Neural crest cell (in vitro differentiated cells): ENCODE data around the gene SNX25. TPM values are rescaled to one million over a fixed set of nuclear protein-coding genes. Genes with fewer than 3 reads are reported as not detected.
"Not testable (repeated sequence)": the region's sequence is repeated elsewhere in the genome, so short reads cannot be mapped to it uniquely, and the experiment has no call there.

Experiments
- DNase-seq: peaks from one replicate; pipeline ENCODE4 v3.0.0; 2021; ENCODE audit warnings: low read depth, mixed read lengths, low spot score
- H3K27ac Mint-ChIP-seq: one replicate; pipeline ENCODE4 v1.8.0; 2021; ENCODE audit warnings: mild to moderate bottlenecking, mixed read lengths; ENCODE audit not compliant: unreplicated experiment
- H3K27me3 Mint-ChIP-seq: 2 replicates; pipeline ENCODE4 v1.8.0; 2021; ENCODE audit warnings: low read depth, mild to moderate bottlenecking, mixed read lengths
- H3K36me3 Mint-ChIP-seq: 2 replicates; pipeline ENCODE4 v1.8.0; 2021; ENCODE audit warnings: low read depth, mild to moderate bottlenecking, mixed read lengths
- H3K4me1 Mint-ChIP-seq: 2 replicates; pipeline ENCODE4 v1.8.0; 2021; ENCODE audit warnings: mixed read lengths
- H3K4me3 Mint-ChIP-seq: one replicate; pipeline ENCODE4 v1.8.0; 2021; ENCODE audit warnings: mild to moderate bottlenecking, mixed read lengths
- H3K9me3 Mint-ChIP-seq: 2 replicates; pipeline ENCODE4 v1.8.0; 2021; ENCODE audit warnings: mixed read lengths
- CTCF ChIP-seq: fragments of 200-600 bp; sonication (generic); conservative IDR thresholded peaks from 2 replicates; pipeline ENCODE4 v1.5.0; 2021; ENCODE audit warnings: antibody characterized with exemption, mild to moderate bottlenecking
- total RNA-seq: library from RNA; stranded (reverse); gene quantifications from 2 replicates; pipeline ENCODE4 v1.2.1, GENCODE V29; 2021

Gene SNX25
- total RNA-seq, 1 donor from 2014 or later, result 9.7 TPM

GRCh38 chr4:185309770-185310169 is 100.4 kb downstream of the SNX25 start:
- H3K4me1 Mint-ChIP-seq, result peaks cover 29% of the 10 kb centered on the region
- H3K27ac Mint-ChIP-seq, result no peak overlapping the region
- H3K27me3 Mint-ChIP-seq, result no peaks in the 10 kb centered on the region
- H3K4me3 Mint-ChIP-seq, result no peak overlapping the region
- no peaks in the 10 kb centered on the region for H3K9me3 Mint-ChIP-seq
- no peak for DNase-seq
- no peak for TF ChIP-seq CTCF
- H3K36me3 Mint-ChIP-seq, result peaks cover 26% of the 10 kb centered on the region

- H3K4me3 Mint-ChIP-seq, result no peak overlapping the region
- no peak overlapping the region for H3K27ac Mint-ChIP-seq
- DNase-seq, result no peak
- TF ChIP-seq CTCF, result no peak
- no peaks in the 10 kb centered on the region for H3K9me3 Mint-ChIP-seq
- H3K4me1 Mint-ChIP-seq, result peaks cover 14% of the 10 kb centered on the region
- H3K36me3 Mint-ChIP-seq, result peaks cover 32% of the 10 kb centered on the region
- H3K27me3 Mint-ChIP-seq, result no peaks in the 10 kb centered on the region
Measured at GRCh38 chr4:185311113-185311888, 101.9 kb downstream of the SNX25 start.

- H3K9me3 Mint-ChIP-seq, result peaks cover 4% of the 10 kb centered on the region
- no peak for DNase-seq
- H3K27me3 Mint-ChIP-seq, result no peaks in the 10 kb centered on the region
- peaks cover 44% of the 10 kb centered on the region for H3K36me3 Mint-ChIP-seq
- peaks cover under 1% of the 10 kb centered on the region for H3K4me1 Mint-ChIP-seq
- no peak for TF ChIP-seq CTCF
- no peak overlapping the region for H3K4me3 Mint-ChIP-seq
- no peak overlapping the region for H3K27ac Mint-ChIP-seq
Measured at GRCh38 chr4:185312699-185313098, 103.3 kb downstream of the SNX25 start.

GRCh38 chr4:185317462-185317861 is 108.1 kb downstream of the SNX25 start:
- H3K36me3 Mint-ChIP-seq, result peaks cover 50% of the 10 kb centered on the region
- DNase-seq, H3K27me3 Mint-ChIP-seq, H3K9me3 Mint-ChIP-seq, H3K4me1 Mint-ChIP-seq, H3K4me3 Mint-ChIP-seq, H3K27ac Mint-ChIP-seq: not testable (repeated sequence)

GRCh38 chr4:185317880-185318279 is 108.5 kb downstream of the SNX25 start:
- Mint-ChIP-seq H3K36me3 (peaks cover 53% of the 10 kb centered on the region), H3K4me1 (peaks cover 8% of the 10 kb centered on the region), H3K9me3 (peaks cover 8% of the 10 kb centered on the region), H3K27me3 (no peaks in the 10 kb centered on the region), H3K27ac (no peak overlapping the region), H3K4me3 (no peak overlapping the region)
- DNase-seq, result no peak
- TF ChIP-seq CTCF, result no peak

GRCh38 chr4:185318679-185319078 is 109.3 kb downstream of the SNX25 start:
- H3K4me1 Mint-ChIP-seq, result peaks cover 8% of the 10 kb centered on the region
- peak overlapping the region; percentile 87 for H3K27ac Mint-ChIP-seq
- no peak overlapping the region for H3K4me3 Mint-ChIP-seq
- no peaks in the 10 kb centered on the region for H3K27me3 Mint-ChIP-seq
- TF ChIP-seq CTCF, result no peak
- no peak for DNase-seq
- H3K36me3 Mint-ChIP-seq, result peaks cover 50% of the 10 kb centered on the region
- H3K9me3 Mint-ChIP-seq, result peaks cover 8% of the 10 kb centered on the region
